ENCODE results near the gene MGLL.

The MGLL gene

DNA sequence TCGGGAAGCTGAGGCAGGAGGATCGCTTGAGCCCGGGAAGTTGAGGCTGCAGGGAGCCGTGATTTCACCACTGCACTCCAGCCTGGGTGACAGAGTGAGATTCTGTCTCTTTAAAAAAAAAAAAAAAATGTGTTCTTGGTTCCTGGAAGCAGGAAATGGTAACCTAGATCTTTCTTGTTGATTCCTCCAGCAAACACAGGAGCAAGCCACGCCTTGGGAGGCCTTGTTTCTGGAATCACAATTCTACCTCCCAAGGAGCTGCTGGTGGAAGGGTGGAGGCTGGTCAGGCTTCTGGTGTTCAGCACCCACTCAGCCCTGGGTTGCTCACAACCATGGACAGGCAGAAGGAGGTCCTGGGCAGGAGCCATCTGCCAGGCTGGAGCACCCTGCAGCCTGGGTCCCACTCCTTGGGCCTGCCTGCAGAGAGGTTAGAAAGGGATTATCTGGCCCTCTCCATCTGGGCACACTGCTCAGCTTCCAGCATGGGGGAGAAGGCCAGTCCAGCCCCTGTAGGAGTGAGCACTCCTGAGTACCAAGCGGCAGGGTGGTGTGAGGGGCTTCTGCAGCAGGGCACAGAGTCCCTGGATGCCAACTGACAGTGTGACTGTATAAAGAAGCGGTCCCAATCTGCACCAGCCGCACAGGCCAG lies 84.0 kb downstream of the MGLL start:
- no peak for FAIRE-seq

DNA sequence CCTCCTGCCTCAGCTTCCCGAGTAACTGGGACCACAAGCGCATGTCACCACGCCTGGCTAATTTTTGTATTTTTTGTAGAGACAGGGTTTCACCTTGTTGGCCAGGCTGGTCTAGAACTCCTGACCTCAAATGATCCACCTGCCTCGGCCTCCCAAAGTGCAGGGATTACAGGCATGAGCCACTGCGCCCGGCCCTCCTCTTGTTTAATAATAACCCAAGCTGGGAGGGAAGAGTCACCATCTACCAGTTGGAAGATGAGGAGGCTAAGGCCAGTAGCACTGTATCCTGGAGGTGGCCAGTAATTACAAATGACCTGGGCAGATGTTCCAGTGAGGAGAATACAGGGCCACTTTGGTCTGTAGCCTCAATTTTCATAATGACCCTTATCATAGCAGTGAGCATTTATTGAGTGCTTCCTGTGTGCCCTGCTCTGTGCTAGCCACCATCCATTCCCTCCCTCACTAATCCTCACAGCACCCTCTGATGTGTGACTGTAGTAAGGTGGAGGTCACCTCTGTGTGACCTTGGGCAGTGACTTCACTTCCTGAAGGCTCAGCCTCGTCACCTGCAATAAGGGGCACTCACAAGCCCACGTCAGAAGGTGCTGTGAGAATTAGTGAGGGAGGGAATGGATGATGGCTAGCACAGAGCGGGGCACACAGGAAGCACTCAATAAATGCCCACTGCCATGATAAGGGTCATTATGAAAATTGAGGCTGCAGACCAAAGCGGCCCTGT lies 85.3 kb downstream of the MGLL start:
- no peak for FAIRE-seq

DNA sequence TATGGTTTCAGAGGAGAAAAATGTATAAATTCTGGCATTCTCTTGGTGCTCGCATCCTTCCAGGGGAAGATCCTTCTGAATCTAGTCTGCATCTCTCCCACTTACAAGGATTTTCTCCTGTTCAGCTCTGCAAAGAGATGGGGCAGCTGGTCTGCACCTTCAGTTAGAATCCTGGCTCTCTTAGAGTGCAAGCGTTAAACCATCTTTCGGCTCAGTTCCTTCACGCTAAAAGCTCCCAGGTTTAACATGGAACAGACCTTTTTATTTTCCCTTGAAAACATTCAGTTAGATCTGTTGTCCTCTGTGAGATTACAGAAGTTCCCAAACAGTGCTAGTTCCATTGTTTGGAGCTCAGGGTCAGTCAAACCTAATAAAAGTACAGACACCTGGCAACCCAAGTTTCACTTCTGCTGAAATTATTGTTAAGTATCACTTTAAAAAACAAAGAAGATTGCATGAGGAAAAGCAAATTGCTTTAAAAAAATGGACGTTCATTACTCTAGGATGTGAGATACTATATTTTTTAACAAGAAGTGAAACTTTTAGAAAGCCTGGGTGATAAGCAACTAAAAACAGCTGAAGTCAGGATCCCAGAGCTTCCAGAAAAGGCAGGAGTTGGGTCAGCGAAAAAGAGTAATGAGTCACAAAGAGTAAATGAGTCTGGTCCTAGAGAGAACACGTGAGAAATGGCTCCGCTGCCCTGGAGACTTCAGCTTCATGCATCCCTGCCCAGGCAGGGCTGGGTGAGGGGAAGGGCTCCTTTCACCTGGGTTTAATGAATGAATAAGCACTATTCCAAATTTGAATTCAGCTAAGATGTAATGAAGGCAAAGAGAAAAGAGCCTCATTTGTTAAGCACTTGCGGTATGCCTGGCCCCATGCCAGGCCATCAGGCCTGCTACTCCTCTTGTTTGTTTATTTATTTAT lies 86.3 kb downstream of the MGLL start:
- peak; percentile 8 for FAIRE-seq

GRCh38 chr3:127734754-127735473 lies 87.4 kb downstream of the MGLL start:
- FAIRE-seq = peak; percentile 43

- FAIRE-seq = no peak
Measured at GRCh38 chr3:127734181-127734720, 88.1 kb downstream of the MGLL start.

- no peak for FAIRE-seq
Measured at GRCh38 chr3:127733781-127734180, 88.5 kb downstream of the MGLL start.

GRCh38 chr3:127732879-127733350 lies 89.4 kb downstream of the MGLL start:
- FAIRE-seq = no peak

DNA sequence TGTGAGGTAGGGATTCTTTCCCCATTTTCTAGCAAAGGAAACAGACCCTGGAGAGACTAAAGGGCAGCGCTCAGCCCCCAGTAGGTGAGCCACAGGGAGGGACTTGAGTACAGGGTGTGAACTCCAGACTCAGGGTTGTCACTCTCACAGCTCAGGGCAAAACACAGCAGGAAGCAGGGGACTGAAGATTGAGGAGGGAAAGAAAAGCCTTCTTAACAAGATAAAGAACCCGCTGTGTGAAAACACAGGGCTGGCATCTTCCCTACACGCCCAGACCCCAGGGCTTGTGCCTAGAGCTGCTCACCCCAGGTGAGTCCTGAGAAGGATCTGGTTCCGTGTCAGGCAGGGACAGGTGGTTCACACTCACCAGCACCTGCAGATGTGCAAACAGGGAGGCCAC lies 90.0 kb downstream of the MGLL start:
- no peak for FAIRE-seq

- FAIRE-seq = no peak
Measured at GRCh38 chr3:127731546-127732289, 90.6 kb downstream of the MGLL start.

- no peak for FAIRE-seq
Measured at GRCh38 chr3:127730666-127731295, 91.5 kb downstream of the MGLL start.

- FAIRE-seq = no peak
Measured at GRCh38 chr3:127730171-127730570, 92.1 kb downstream of the MGLL start.

DNA sequence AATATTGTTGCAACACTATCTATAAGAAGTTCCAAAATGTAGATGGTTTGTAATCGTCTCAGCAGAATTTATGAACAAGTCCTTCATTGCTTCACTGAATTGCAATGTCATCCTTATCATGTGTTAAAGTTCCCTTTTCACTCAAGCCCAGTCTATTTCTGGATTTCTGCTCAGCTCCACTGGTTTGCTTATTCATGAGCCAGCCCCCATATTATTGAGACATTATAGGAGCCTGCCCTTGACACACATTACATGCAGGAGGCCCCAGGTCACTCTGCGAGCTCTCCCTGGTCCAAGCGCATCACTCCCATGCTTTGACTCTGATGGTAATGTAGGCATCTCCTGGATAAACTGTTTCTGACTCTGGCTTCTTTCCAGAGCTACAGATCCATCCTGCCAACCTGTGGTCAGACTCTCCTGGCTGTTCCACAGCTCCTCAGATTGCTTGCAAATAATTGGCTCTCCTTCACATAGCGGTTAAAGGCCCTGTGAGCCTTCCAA lies 92.7 kb downstream of the MGLL start:
- no peak for FAIRE-seq

GRCh38 chr3:127728417-127729015 lies 93.8 kb downstream of the MGLL start:
- no peak for FAIRE-seq

- FAIRE-seq = no peak
Measured at GRCh38 chr3:127726894-127727293, 95.4 kb downstream of the MGLL start.

DNA sequence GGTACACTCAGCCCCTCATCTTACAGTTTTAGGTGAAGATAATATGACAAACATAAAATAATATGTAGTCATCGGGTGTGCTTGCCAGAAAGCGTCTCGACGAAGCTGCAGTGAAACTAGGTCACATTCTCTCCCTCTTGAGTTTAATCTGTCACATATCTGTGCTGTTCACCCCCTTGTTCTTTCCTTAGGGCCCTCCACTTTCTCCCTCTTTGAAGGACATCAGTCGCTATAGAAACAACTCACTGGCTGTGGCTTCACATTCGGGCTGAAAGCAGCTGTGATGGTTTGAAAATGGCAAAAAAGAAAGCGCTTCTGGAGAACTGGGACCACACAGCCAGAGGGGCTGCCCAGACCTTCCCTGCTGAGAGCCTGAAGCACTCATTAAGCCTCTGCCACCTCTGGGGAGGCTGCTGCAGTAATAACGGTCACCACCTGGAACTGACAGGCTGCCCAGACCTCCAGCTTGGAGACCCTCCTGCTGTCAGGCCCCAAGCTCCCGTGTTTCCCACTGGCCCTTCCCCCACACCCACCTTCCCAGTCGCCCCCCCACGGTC lies 99.2 kb downstream of the MGLL start:
- FAIRE-seq = no peak

DNA sequence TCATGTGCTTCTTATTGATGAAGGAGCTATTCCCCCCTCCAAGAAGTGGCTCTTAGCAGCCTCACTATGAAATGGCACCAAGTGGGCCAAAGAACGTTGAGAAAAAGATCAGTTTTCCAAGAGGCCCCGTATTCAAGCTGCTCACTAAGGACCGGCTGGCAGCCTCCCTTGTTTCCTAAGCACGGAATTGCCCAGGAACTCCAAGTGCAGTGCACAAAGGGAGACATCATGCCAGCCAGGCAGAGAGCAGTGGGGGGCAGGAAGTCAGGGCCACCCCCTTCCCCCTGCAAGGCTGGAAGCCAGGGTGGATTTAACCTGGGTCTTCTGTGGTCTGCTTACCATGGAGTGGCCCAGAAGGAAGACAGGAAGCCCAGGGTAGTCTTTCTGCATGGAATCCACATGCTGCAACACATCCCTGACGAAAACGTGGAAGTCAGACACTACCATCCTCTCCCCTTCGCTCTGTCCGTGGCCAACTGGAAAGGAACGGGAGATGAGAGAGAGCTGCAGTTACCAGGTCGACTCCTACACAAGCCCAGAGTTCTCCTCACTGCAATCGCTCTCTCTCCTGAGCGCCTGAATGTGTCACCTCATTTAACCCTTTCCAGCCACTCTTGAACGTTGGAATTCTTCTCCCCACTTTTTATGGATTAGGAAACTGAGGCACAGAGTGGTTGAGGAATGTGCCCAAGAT lies 100.1 kb downstream of the MGLL start:
- no peak for FAIRE-seq

GRCh38 chr3:127720985-127721935 lies 101.1 kb downstream of the MGLL start:
- FAIRE-seq = no peak

DNA sequence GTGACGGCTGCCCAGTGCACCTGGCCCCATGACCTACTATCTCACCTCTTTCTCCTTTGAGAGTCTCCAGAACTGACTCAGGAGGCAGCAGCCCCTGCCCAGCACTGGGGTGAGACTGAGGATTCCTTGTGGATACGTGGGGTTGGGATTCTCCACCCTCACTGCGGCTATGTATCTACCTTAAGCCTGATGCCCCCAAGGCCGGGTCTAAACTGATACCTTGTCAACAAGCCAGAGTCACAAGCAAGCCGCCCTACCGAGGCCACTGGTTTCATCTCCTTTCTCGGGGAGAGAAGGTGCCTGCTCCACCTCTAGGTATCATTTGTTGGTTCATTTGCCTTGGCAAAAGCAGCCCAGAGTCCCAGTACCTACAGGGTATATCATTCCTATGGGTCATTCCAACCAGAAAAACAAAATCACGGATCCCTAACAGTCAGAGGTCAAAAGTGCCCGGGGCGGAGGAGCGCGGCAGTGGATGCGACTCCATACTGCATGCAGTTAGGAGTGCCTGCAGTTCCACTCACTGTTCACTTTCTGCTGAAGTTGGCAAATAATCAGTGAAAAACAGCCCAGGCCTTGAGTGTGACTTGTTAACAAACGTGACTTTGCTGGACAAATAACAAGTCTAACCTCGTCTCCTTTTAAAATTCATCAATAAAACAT lies 102.0 kb downstream of the MGLL start:
- FAIRE-seq = no peak
